Right lobe of liver (tissue), 4 donors: ENCODE measurements around the gene AXIN1.

Experiments
- POLR2A ChIP-seq: fragments of 450-650 bp; IDR thresholded peaks from one replicate; pipeline ENCODE4 v1.6.1; 2017; ENCODE audit warnings: antibody characterized with exemption, mild to moderate bottlenecking
- TF ChIP-seq, protein P1 (sequence below), 4 donors: fragments of 200-600 bp in 3 of 4; fragments of 450-650 bp in 1 of 4; IDR thresholded peaks; one replicate each; pipeline versions ENCODE4 v1.5.1 to v1.8.0; 2016 to 2022; ENCODE audit warnings: antibody characterized with exemption in 4 of 4, mild to moderate bottlenecking in 2 of 4
- donor health status: DM: no; HTN: no; CAD: no.
- donor health status: DM: no; HTN: no; CAD: no.
- donor health status: DM: no; HTN: yes; CAD: no.

DNA sequence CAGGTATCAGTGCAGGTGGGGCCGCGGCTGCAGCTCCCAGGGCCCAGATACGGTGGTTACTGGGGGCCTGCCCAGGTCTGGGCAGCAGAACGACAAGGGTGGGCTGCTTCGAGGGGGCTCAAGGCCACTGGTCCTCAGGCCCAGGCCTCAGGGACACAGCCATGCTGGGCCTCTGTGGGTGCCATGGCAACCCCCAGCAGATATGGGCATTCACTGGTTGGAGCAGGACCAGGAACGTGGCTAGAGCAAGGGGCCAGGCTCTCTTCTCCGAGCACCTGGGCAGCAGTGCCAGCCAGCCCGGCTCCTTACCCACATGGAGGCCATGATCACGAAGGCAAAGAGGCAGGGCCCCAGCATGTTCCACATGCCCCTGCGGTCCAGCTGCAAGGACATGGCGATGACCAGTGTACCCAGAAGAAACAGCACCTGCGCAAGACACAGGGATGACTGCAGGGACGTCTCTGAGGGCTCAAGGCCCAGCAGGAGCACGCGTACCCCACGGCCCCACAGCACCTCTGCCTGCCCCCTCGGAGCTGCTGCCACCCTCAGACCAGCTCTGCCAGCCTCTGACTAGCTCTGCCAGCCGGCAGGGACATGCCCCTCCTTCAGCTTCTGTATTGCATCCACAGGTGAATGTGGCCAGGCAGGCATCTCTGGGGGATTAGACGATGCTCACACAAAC, 19.9 kb upstream of the AXIN1 start:
- TF ChIP-seq, protein P1, sequence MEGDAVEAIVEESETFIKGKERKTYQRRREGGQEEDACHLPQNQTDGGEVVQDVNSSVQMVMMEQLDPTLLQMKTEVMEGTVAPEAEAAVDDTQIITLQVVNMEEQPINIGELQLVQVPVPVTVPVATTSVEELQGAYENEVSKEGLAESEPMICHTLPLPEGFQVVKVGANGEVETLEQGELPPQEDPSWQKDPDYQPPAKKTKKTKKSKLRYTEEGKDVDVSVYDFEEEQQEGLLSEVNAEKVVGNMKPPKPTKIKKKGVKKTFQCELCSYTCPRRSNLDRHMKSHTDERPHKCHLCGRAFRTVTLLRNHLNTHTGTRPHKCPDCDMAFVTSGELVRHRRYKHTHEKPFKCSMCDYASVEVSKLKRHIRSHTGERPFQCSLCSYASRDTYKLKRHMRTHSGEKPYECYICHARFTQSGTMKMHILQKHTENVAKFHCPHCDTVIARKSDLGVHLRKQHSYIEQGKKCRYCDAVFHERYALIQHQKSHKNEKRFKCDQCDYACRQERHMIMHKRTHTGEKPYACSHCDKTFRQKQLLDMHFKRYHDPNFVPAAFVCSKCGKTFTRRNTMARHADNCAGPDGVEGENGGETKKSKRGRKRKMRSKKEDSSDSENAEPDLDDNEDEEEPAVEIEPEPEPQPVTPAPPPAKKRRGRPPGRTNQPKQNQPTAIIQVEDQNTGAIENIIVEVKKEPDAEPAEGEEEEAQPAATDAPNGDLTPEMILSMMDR (IDR thresholded peaks at IDR 0.05): no peak
- no peak for TF ChIP-seq POLR2A
